HCT116 (cell line): ENCODE results near the gene STK35.

Experiments
- CEBPB ChIP-seq: IDR thresholded peaks from 2 replicates; pipeline ENCODE4 v1.6.1; 2012; ENCODE audit warnings: low read depth
- ELF1 ChIP-seq: IDR thresholded peaks from 2 replicates; pipeline ENCODE4 v1.6.1; 2012; ENCODE audit warnings: low read depth, borderline replicate concordance
- POLR2A ChIP-seq: IDR thresholded peaks from 2 replicates; pipeline ENCODE4 v1.7.0; 2011; ENCODE audit warnings: borderline replicate concordance; ENCODE audit not compliant: insufficient read depth, insufficient read length; ENCODE audit errors: extremely low read depth
- POLR2AphosphoS5 ChIP-seq: IDR thresholded peaks from 2 replicates; pipeline ENCODE4 v1.6.1; 2011; ENCODE audit warnings: mild to moderate bottlenecking, low read depth, low read length, moderate library complexity
- SP1 ChIP-seq: IDR thresholded peaks from 2 replicates; pipeline ENCODE4 v1.6.1; 2012; ENCODE audit warnings: low read depth
- SRF ChIP-seq: IDR thresholded peaks from 2 replicates; pipeline ENCODE4 v1.6.1; 2012; ENCODE audit warnings: low read depth
- TF ChIP-seq, protein P1 (sequence below), 3 experiments: fragments of 200-600 bp in 1 of 3; sonication (generic) in 1 of 3; IDR thresholded peaks in 2 of 3; conservative IDR thresholded peaks in 1 of 3; 2 replicates each; pipeline ENCODE4 v1.5.1; 2012 to 2017; ENCODE audit warnings: low read depth in 2 of 3, low read length in 2 of 3, antibody characterized with exemption in 1 of 3, borderline replicate concordance in 1 of 3, control low read depth in 1 of 3, mild to moderate bottlenecking in 1 of 3, mixed read lengths in 1 of 3, mixed run types in 1 of 3, moderate library complexity in 1 of 3; ENCODE audit not compliant: insufficient read depth in 1 of 3
- TF ChIP-seq, protein P2 (sequence below): IDR thresholded peaks from 2 replicates; pipeline ENCODE4 v1.6.1; 2012

DNA sequence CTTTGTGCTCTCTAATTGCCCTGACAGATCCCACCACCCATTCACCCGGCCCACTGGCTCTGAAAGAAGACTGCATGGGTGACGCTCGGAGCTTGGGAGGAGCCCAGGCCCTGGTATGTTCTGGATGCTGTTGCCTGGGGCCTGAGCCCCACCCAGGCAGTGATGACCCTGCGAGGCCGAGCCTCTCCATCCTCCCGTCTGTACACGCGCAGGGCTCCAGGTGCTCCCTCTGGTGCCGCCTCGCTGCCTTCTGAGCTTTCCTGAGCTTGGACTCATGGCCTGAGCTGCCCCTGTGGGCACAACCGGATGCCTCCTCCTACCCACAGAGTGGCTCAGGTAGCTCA is 61.2 kb downstream of the STK35 start:
- TF ChIP-seq CEBPB, result no peak
- no peak for TF ChIP-seq ELF1
- TF ChIP-seq, protein P1, sequence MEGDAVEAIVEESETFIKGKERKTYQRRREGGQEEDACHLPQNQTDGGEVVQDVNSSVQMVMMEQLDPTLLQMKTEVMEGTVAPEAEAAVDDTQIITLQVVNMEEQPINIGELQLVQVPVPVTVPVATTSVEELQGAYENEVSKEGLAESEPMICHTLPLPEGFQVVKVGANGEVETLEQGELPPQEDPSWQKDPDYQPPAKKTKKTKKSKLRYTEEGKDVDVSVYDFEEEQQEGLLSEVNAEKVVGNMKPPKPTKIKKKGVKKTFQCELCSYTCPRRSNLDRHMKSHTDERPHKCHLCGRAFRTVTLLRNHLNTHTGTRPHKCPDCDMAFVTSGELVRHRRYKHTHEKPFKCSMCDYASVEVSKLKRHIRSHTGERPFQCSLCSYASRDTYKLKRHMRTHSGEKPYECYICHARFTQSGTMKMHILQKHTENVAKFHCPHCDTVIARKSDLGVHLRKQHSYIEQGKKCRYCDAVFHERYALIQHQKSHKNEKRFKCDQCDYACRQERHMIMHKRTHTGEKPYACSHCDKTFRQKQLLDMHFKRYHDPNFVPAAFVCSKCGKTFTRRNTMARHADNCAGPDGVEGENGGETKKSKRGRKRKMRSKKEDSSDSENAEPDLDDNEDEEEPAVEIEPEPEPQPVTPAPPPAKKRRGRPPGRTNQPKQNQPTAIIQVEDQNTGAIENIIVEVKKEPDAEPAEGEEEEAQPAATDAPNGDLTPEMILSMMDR (IDR thresholded peaks at IDR 0.05 in 2 of 3, conservative IDR thresholded peaks at IDR 0.05 in 1 of 3; ENCODE audit: borderline replicate concordance in 1 of 3, insufficient read depth in 1 of 3, low read depth in 2 of 3, low read length in 2 of 3), result no peak
- TF ChIP-seq POLR2AphosphoS5, result no peak
- TF ChIP-seq SP1, result no peak
- no peak for TF ChIP-seq POLR2A
- TF ChIP-seq SRF, result no peak
- TF ChIP-seq, protein P2, sequence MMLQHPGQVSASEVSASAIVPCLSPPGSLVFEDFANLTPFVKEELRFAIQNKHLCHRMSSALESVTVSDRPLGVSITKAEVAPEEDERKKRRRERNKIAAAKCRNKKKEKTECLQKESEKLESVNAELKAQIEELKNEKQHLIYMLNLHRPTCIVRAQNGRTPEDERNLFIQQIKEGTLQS, result no peak
